Tongue (tissue), 2 donors: ENCODE data around the gene MYBPC1. TPM values are rescaled to one million over a fixed set of nuclear protein-coding genes. Genes with fewer than 3 reads are reported as not detected.
"Not testable (repeated sequence)": the region's sequence is repeated elsewhere in the genome, so short reads cannot be mapped to it uniquely, and the experiment has no call there.

Experiments used
- DNase-seq: peaks from one replicate; pipeline ENCODE4 v3.0.0-alpha.2; 2015
- total RNA-seq: library from RNA; depleted of rRNA; stranded (reverse); fragments of >200 nt; gene quantifications from one replicate; pipeline ENCODE4 v1.2.3, GENCODE V29; 2014

Gene MYBPC1, protein sequence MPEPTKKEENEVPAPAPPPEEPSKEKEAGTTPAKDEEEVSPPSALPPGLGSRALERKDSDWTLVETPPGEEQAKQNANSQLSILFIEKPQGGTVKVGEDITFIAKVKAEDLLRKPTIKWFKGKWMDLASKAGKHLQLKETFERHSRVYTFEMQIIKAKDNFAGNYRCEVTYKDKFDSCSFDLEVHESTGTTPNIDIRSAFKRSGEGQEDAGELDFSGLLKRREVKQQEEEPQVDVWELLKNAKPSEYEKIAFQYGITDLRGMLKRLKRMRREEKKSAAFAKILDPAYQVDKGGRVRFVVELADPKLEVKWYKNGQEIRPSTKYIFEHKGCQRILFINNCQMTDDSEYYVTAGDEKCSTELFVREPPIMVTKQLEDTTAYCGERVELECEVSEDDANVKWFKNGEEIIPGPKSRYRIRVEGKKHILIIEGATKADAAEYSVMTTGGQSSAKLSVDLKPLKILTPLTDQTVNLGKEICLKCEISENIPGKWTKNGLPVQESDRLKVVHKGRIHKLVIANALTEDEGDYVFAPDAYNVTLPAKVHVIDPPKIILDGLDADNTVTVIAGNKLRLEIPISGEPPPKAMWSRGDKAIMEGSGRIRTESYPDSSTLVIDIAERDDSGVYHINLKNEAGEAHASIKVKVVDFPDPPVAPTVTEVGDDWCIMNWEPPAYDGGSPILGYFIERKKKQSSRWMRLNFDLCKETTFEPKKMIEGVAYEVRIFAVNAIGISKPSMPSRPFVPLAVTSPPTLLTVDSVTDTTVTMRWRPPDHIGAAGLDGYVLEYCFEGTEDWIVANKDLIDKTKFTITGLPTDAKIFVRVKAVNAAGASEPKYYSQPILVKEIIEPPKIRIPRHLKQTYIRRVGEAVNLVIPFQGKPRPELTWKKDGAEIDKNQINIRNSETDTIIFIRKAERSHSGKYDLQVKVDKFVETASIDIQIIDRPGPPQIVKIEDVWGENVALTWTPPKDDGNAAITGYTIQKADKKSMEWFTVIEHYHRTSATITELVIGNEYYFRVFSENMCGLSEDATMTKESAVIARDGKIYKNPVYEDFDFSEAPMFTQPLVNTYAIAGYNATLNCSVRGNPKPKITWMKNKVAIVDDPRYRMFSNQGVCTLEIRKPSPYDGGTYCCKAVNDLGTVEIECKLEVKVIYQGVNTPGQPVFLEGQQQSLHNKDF
- total RNA-seq = 2,862 TPM

DNA sequence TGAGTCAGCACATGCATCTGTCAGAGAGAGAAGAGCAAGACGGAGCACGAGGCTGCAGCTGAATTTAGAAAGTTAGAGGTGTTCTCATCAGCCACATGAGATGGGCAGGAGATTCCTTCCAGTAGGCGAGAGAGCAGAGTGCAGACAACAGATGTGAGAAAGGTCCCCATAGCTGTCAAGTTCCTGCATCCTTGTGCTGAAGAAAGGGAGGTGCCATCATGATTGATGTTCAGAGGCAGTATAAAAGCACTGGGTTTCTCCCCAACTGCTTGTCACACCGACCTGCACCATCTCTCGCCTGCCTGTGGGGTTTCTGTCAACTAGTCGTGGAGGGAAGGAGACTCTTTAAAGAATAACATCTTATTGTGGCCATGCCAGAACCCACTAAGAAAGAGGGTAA is at the start of gene MYBPC1:
Gene MYBPC1, plus strand, starts transcription at position 272 of the 400 bp plus-strand sequence. Its CDS starts 100 bp downstream, at position 372.
- DNase-seq = peak; percentile 80

GRCh38 chr12:101551362-101552114 is 43.2 kb upstream of the MYBPC1 start:
- no peak for DNase-seq

DNA sequence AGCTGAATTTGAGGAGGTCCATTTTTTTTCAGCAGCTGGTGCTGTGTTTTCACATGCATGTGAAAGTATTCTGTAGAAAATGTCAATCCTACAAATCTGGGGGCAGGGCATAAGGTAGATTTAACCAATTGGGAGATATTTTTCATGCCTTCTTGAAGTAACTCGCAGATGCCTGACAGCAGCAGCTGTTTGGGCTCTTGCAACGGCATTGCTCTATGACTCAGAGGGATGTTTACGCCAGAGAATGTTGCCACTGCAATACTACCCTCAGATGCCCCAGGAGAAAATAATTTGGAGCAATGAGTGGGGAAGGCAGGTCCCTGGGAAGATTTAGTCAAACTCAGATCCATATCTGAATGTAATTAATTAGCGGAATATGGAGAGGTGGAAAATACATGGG is 42.5 kb upstream of the MYBPC1 start:
- DNase-seq = peak; percentile 96

DNA sequence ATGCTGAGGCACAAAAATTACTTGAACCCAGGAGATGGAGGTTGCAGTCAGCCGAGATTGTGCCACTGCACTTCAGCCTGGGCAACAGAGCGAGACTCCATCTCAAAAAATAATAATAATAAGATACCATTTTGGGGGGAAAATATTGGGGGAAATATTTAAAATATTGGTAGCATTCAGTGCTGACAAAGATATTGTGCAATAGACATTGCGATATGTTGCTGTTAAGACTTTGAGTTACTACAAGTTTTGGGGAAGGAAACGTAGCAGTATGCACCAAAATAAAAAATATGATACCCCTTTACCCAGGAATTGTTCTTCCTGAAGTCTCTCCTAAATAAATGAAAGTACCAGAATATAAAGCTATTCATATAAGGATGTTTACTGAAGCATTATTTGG is 37.7 kb upstream of the MYBPC1 start:
- DNase-seq = no peak

DNA sequence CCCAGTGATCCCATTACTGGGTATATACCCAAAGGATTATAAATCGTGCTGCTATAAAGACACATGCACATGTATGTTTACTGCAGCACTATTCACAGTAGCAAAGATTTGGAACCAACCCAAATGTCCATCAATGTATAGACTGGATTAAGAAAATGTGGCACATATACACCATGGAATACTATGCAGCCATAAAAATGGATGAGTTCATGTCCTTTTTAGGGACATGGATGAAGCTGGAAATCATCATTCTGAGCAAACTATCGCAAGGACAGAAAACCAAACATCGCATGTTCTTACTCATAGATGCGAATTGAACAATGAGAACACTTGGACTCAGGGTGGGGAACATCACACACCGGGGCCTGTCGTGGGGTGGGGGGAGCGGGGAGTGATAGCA is 36.0 kb upstream of the MYBPC1 start:
- not testable (repeated sequence) for DNase-seq

- DNase-seq = no peak
These were observed 31.6 kb upstream of the MYBPC1 start for GRCh38 chr12:101563212-101563611.

GRCh38 chr12:101564912-101565311 is 29.9 kb upstream of the MYBPC1 start:
- no peak for DNase-seq

DNA sequence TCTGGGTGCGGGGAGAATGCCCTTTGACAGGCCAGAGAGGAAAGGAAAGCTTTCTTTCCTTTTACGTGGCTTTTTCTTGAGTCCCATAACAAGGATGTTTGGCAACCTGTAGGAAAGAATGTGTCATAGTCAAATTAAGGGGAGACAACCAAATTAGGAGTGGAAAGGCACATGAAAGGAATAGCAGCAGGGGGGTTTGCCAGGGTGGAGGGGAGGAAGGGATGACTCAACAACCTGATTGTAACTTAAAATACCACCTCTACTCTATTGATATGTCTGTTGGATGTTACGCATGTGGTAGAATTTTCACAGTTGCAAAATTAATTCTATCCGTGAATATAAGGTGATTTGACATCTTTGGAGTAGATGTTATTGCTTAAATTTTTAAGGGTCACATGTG is 28.5 kb upstream of the MYBPC1 start:
- DNase-seq = no peak

DNA sequence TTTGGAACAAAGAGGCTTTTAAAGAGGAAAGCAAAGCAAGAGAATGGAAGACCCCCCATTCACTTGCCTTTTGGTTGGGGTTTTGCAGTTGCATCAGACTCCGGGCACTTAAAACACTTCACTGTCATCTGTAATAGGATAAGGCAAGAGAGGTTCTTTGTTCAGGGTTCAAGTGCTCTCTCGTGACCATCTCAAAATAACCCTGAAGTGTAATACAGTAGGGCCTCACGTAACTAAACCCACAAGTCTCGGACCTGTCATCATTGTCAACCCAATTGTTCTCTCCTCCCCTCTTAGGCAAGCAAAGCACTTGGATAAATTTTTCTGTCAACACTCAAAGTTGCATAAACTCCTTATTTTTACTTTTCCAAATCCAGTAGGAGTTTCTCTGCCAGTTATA is 26.9 kb upstream of the MYBPC1 start:
- peak; percentile 73 for DNase-seq

- peak; percentile 95 for DNase-seq
These were observed 24.7 kb upstream of the MYBPC1 start for GRCh38 chr12:101570047-101570446.

- peak; percentile 52 for DNase-seq
These were observed 23.7 kb upstream of the MYBPC1 start for GRCh38 chr12:101571105-101571504.

DNA sequence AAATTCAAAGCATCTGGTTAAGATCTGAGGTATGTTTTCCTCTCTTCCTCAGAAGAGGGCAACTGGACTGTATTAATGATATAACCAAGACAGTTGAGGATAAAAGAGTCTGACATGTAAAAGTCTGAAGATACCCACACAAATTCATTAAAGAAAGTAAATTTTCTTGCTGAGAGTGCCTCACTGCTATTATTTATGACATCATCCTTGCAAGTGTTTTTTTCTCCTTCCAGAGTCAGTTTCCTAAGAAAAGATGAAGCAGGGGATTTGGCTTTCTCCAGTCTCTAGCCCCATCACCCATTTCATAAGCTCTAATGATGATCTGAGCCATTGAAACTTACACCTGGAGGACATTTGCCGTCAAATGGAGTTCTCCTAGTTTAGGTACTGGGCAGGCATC is 21.0 kb upstream of the MYBPC1 start:
- no peak for DNase-seq

GRCh38 chr12:101578417-101578816 is 16.4 kb upstream of the MYBPC1 start:
- DNase-seq = no peak

GRCh38 chr12:101581190-101581589 is 13.6 kb upstream of the MYBPC1 start:
- DNase-seq = peak; percentile 65

DNA sequence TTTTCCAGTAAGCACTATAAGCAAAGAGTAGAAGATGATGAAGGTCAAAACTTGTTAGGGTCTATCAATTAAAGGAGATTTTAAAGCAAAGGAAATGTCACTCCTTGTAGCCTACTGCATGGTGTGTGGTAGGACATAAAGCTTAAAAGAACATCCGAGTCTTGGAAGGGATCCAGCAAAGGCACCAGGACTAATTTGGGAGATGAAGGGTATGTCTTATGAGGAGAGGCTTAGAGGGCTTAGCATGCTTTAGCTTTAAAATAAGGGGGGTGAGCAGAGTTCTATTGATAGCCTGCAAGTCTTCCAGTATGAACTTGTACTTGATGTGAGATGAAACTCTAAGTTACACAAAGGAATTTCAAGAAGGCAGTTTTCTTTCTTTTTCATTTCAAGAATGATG is 11.8 kb upstream of the MYBPC1 start:
- peak; percentile 92 for DNase-seq

GRCh38 chr12:101590383-101590782 is 4.4 kb upstream of the MYBPC1 start:
- DNase-seq = no peak

DNA sequence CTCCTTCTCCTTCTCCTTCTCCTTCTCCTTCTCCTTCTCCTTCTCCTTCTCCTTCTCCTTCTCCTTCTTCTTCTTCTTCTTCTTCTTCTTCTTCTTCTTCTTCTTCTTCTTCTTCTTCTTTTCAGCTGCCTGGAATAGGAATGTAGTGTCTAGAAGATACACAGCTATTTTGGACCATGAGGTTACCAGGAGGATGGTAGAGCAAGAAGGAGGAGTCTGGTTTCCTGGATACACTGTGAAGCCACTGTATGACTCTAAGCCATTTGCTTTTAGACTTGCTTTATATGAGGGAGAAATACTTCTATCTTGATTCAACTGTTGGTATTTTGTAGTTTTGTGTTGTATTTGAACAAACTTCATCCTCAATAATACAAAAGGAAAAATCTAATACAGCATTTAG is 3.0 kb upstream of the MYBPC1 start:
- no peak for DNase-seq

GRCh38 chr12:101592448-101592847 is 2.3 kb upstream of the MYBPC1 start:
- peak; percentile 76 for DNase-seq

GRCh38 chr12:101592921-101593320 is 1.9 kb upstream of the MYBPC1 start:
- peak; percentile 91 for DNase-seq

- DNase-seq = peak; percentile 62
These were observed 1.4 kb downstream of the MYBPC1 start for GRCh38 chr12:101596172-101596571.

- DNase-seq = no peak
These were observed 2.4 kb downstream of the MYBPC1 start for GRCh38 chr12:101597164-101597563.

- no peak for DNase-seq
These were observed 3.7 kb downstream of the MYBPC1 start for GRCh38 chr12:101598483-101598882.
